Neural crest cell (in vitro differentiated cells): ENCODE measurements around the gene RALGAPA2. TPM values are rescaled to one million over a fixed set of nuclear protein-coding genes. Genes with fewer than 3 reads are reported as not detected.
A peak's percentile ranks its signal among the peaks of the same experiment; 100 is the strongest.

ENCODE experiments used
- DNase-seq: peaks from one replicate; pipeline ENCODE4 v3.0.0; 2021; ENCODE audit warnings: low read depth, mixed read lengths, low spot score
- H3K27ac Mint-ChIP-seq: one replicate; pipeline ENCODE4 v1.8.0; 2021; ENCODE audit warnings: mild to moderate bottlenecking, mixed read lengths; ENCODE audit not compliant: unreplicated experiment
- H3K27me3 Mint-ChIP-seq: 2 replicates; pipeline ENCODE4 v1.8.0; 2021; ENCODE audit warnings: low read depth, mild to moderate bottlenecking, mixed read lengths
- H3K36me3 Mint-ChIP-seq: 2 replicates; pipeline ENCODE4 v1.8.0; 2021; ENCODE audit warnings: low read depth, mild to moderate bottlenecking, mixed read lengths
- H3K4me1 Mint-ChIP-seq: 2 replicates; pipeline ENCODE4 v1.8.0; 2021; ENCODE audit warnings: mixed read lengths
- H3K4me3 Mint-ChIP-seq: one replicate; pipeline ENCODE4 v1.8.0; 2021; ENCODE audit warnings: mild to moderate bottlenecking, mixed read lengths
- H3K9me3 Mint-ChIP-seq: 2 replicates; pipeline ENCODE4 v1.8.0; 2021; ENCODE audit warnings: mixed read lengths
- total RNA-seq: library from RNA; stranded (reverse); gene quantifications from 2 replicates; pipeline ENCODE4 v1.2.1, GENCODE V29; 2021
- TF ChIP-seq, protein P1 (sequence below): fragments of 200-600 bp; sonication (generic); conservative IDR thresholded peaks from 2 replicates; pipeline ENCODE4 v1.5.0; 2021; ENCODE audit warnings: antibody characterized with exemption, mild to moderate bottlenecking

The RALGAPA2 gene
- total RNA-seq, 1 donor from 2014 or later: 29.3 TPM

GRCh38 chr20:20448881-20449280, 263.6 kb downstream of the RALGAPA2 start:
- no peaks in the 10 kb centered on the region for H3K36me3 Mint-ChIP-seq
- TF ChIP-seq, protein P1, sequence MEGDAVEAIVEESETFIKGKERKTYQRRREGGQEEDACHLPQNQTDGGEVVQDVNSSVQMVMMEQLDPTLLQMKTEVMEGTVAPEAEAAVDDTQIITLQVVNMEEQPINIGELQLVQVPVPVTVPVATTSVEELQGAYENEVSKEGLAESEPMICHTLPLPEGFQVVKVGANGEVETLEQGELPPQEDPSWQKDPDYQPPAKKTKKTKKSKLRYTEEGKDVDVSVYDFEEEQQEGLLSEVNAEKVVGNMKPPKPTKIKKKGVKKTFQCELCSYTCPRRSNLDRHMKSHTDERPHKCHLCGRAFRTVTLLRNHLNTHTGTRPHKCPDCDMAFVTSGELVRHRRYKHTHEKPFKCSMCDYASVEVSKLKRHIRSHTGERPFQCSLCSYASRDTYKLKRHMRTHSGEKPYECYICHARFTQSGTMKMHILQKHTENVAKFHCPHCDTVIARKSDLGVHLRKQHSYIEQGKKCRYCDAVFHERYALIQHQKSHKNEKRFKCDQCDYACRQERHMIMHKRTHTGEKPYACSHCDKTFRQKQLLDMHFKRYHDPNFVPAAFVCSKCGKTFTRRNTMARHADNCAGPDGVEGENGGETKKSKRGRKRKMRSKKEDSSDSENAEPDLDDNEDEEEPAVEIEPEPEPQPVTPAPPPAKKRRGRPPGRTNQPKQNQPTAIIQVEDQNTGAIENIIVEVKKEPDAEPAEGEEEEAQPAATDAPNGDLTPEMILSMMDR: no peak
- no peak overlapping the region for H3K27ac Mint-ChIP-seq
- H3K9me3 Mint-ChIP-seq: no peaks in the 10 kb centered on the region
- no peak for DNase-seq
- no peak overlapping the region for H3K4me3 Mint-ChIP-seq
- H3K27me3 Mint-ChIP-seq: no peaks in the 10 kb centered on the region
- peaks cover 37% of the 10 kb centered on the region for H3K4me1 Mint-ChIP-seq

GRCh38 chr20:20447196-20447595, 265.2 kb downstream of the RALGAPA2 start:
- Mint-ChIP-seq H3K4me1 (peaks cover 30% of the 10 kb centered on the region), H3K27me3 (no peaks in the 10 kb centered on the region), H3K36me3 (no peaks in the 10 kb centered on the region), H3K4me3 (no peak overlapping the region), H3K9me3 (no peaks in the 10 kb centered on the region), H3K27ac (no peak overlapping the region)
- DNase-seq: no peak
- TF ChIP-seq, protein P1: no peak

- Mint-ChIP-seq H3K9me3 (no peaks in the 10 kb centered on the region), H3K27me3 (no peaks in the 10 kb centered on the region), H3K4me3 (no peak overlapping the region), H3K4me1 (peaks cover 30% of the 10 kb centered on the region), H3K36me3 (no peaks in the 10 kb centered on the region), H3K27ac (no peak overlapping the region)
- no peak for DNase-seq
- TF ChIP-seq, protein P1: no peak
Measured at GRCh38 chr20:20446425-20447015, 265.9 kb downstream of the RALGAPA2 start.

- no peak for DNase-seq
Measured at GRCh38 chr20:20446001-20446400, 266.4 kb downstream of the RALGAPA2 start.

DNA sequence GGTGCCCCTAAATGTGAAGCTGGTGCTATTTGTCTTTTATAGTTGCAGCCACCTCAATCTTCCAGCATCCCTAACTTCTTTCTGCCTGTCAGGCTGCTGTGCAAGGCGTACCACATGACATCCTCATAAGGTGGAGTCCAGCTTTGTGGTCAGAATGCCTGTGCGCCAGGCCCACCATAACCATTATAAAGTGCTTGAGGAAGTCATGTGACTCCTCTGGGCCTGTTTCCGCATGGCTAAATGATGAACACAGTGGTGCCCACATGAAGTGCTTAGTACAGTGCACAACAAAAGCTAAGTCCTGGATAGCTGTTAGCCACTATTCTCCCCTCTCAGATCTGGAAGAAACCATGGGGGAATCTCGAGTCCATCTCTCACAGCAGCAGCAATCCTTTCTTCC, 268.9 kb downstream of the RALGAPA2 start:
- TF ChIP-seq, protein P1: no peak
- Mint-ChIP-seq H3K9me3 (no peaks in the 10 kb centered on the region), H3K27ac (peak overlapping the region; percentile 67), H3K4me3 (no peak overlapping the region), H3K36me3 (no peaks in the 10 kb centered on the region), H3K27me3 (no peaks in the 10 kb centered on the region), H3K4me1 (peaks cover 27% of the 10 kb centered on the region)
- no peak for DNase-seq

More at GRCh38 chr20:20446001-20446400, 266.4 kb downstream of the RALGAPA2 start:
- H3K4me1 Mint-ChIP-seq: peaks cover 32% of the 10 kb centered on the region
- H3K4me3 Mint-ChIP-seq: no peak overlapping the region
- TF ChIP-seq, protein P1: no peak
- H3K27me3 Mint-ChIP-seq: no peaks in the 10 kb centered on the region
- no peaks in the 10 kb centered on the region for H3K9me3 Mint-ChIP-seq
- H3K27ac Mint-ChIP-seq: no peak overlapping the region
- H3K36me3 Mint-ChIP-seq: no peaks in the 10 kb centered on the region
